HepG2 (cell line): Measurements from ENCODE around the gene RPS17. TPM values are rescaled to one million over a fixed set of nuclear protein-coding genes. Genes with fewer than 3 reads are reported as not detected.

Experiments
- ATAC-seq: fragments of 200-7000 bp; cut with Tn5 transposase; 3 replicates; pipeline ENCODE4 v1.9.1; 2020; ENCODE audit warnings: mild to moderate bottlenecking, moderate library complexity
- BruUV-seq: library from RNA; stranded (reverse); fragments of 400-500 nt; replicated peaks from 2 replicates; lab custom pipeline; 2021; lab: Mats Ljungman, UMichigan
- CTCF ChIA-PET: fragments of 300-600 bp; formaldehyde crosslinking; extraction: SDS; loops from one replicate; lab custom pipeline; 2021; ENCODE audit warnings: low total read pairs, inconsistent platforms, low intra/inter-chr PET ratio; lab: Yijun Ruan, JAX
- POLR2A ChIA-PET: fragments of 350-600 bp; sonication (Branson Sonifier 250); formaldehyde crosslinking; loops from one replicate; lab custom pipeline; 2020; ENCODE audit warnings: antibody characterized with exemption, inconsistent platforms; lab: Yijun Ruan, JAX
- DNase-seq: peaks from one replicate; pipeline ENCODE4 v3.0.0-alpha.2; 2015; ENCODE audit warnings: low spot score
- FAIRE-seq: peaks from 3 replicates; lab custom pipeline; 2011; peaks lifted over from hg19 to GRCh38; lab: Jason Lieb, UNC
- H2AFZ ChIP-seq: one replicate; pipeline ENCODE4 v1.6.1; 2011; ENCODE audit warnings: low read length, inconsistent platforms
- H3K27ac ChIP-seq: fragments of 300-600 bp; 3 replicates; pipeline ENCODE4 v1.8.0; 2011; ENCODE audit warnings: mixed run types, mild to moderate bottlenecking, mixed read lengths, low read length, inconsistent platforms; ENCODE audit not compliant: insufficient read depth; ENCODE audit errors: extremely low read length
- H3K27me3 ChIP-seq, 2 experiments: fragments of 200-600 bp in 1 of 2; 2 replicates in 1 of 2; 3 replicates in 1 of 2; pipeline versions ENCODE4 v1.6.0 to v1.8.0; 2011; ENCODE audit warnings: low read length in 2 of 2, mild to moderate bottlenecking in 2 of 2, moderate library complexity in 2 of 2, inconsistent platforms in 1 of 2; ENCODE audit not compliant: insufficient read depth in 2 of 2, control insufficient read depth in 1 of 2
- H3K36me3 ChIP-seq, 2 experiments: fragments of 200-600 bp in 1 of 2; replicated peaks in 1 of 2; 2 replicates in 1 of 2; 3 replicates in 1 of 2; pipeline versions ENCODE4 v1.5.1 to v1.8.0; 2011; ENCODE audit warnings: low read length in 2 of 2, inconsistent platforms in 1 of 2; ENCODE audit not compliant: insufficient read depth in 2 of 2, control insufficient read depth in 1 of 2
- H3K4me1 ChIP-seq: 2 replicates; pipeline ENCODE4 v1.5.1; 2012; ENCODE audit warnings: low read length, inconsistent platforms; ENCODE audit not compliant: insufficient read depth
- H3K4me2 ChIP-seq: 2 replicates; pipeline ENCODE4 v1.6.0; 2011; ENCODE audit warnings: low read depth, low read length, inconsistent platforms
- H3K4me3 ChIP-seq, 3 experiments: fragments of 200-600 bp in 1 of 3; sonication (generic), shearing (Covaris generic) in 1 of 3; replicated peaks in 1 of 3; 2 replicates each; pipeline ENCODE4 v1.5.1; 2011 to 2016; ENCODE audit warnings: low read length in 3 of 3, inconsistent platforms in 2 of 3, low read depth in 2 of 3, mild to moderate bottlenecking in 2 of 3, control low read depth in 1 of 3, mixed read lengths in 1 of 3; ENCODE audit not compliant: insufficient read depth in 1 of 3
- H3K79me2 ChIP-seq: one replicate; pipeline ENCODE4 v1.6.1; 2011; ENCODE audit warnings: low read length, inconsistent platforms; ENCODE audit not compliant: insufficient read depth
- H3K9ac ChIP-seq: 2 replicates; pipeline ENCODE4 v1.6.0; 2011; ENCODE audit warnings: mild to moderate bottlenecking, low read depth, low read length, inconsistent platforms; ENCODE audit not compliant: insufficient read depth
- H3K9me3 ChIP-seq: 2 replicates; pipeline ENCODE4 v1.5.1; 2012; ENCODE audit warnings: mild to moderate bottlenecking, low read length
- H4K20me1 ChIP-seq: 2 replicates; pipeline ENCODE4 v1.6.0; 2011; ENCODE audit warnings: inconsistent platforms, mild to moderate bottlenecking, low read length, moderate library complexity; ENCODE audit not compliant: insufficient read depth
- BCL3 ChIP-seq: sonication (generic); formaldehyde crosslinking; IDR thresholded peaks from 2 replicates; pipeline ENCODE4 v1.5.1; 2020; ENCODE audit warnings: mild to moderate bottlenecking, missing genetic modification reagents, moderate library complexity
- ELF3 ChIP-seq: IDR thresholded peaks from 2 replicates; pipeline ENCODE4 v1.6.1; 2016; ENCODE audit warnings: missing genetic modification reagents, missing compliant biosample characterization
- SYNCRIP ChIP-seq: fragments of 200-400 bp; formaldehyde crosslinking; IDR thresholded peaks from 2 replicates; pipeline ENCODE4 v1.6.1; 2018; ENCODE audit warnings: mild to moderate bottlenecking, low read depth, low read length; ENCODE audit not compliant: insufficient read depth
- TP53 ChIP-seq: sonication (generic); formaldehyde crosslinking; conservative IDR thresholded peaks from 2 replicates; pipeline ENCODE4 v1.4.0; 2020; ENCODE audit warnings: missing genetic modification reagents
- ZFP37 ChIP-seq: sonication (generic); formaldehyde crosslinking; IDR thresholded peaks from 2 replicates; pipeline ENCODE4 v1.4.0; 2020; ENCODE audit warnings: missing genetic modification reagents, borderline replicate concordance
- ZNF543 ChIP-seq: sonication (generic); formaldehyde crosslinking; IDR thresholded peaks from 2 replicates; pipeline ENCODE4 v1.4.0; 2020; ENCODE audit warnings: mild to moderate bottlenecking, missing genetic modification reagents
- WGBS: methylation state at CpG from one replicate; pipeline ENCODE4 v1.1.6; 2017; ENCODE audit warnings: low lambda C conversion rate; 5-methylcytosine and 5-hydroxymethylcytosine counted together
- in situ Hi-C: cut with HindIII; loops from 2 replicates; pipeline ENCODE4 v1.10.0; 2017; ENCODE audit warnings: low pct_unique_long_range_greater_than_20kb; ENCODE audit not compliant: extremely low pct_ligation_motif_present
- intact Hi-C: fragments of 100-400 bp; cut with micrococcal nuclease; formaldehyde crosslinking; loops from one replicate; pipeline ENCODE4 v1.10.0; 2022; ENCODE audit not compliant: unreplicated experiment
- polyA plus RNA-seq, 8 experiments: library from polyadenylated mRNA; depleted of rRNA in 3 of 8; stranded (reverse) in 7 of 8; unstranded in 1 of 8; fragments of >200 nt; fragmentation: Illumina TruSeq in 4 of 8; extraction: Trizol in 4 of 8; gene quantifications; 2 replicates each; pipeline versions ENCODE4 v1.2.1 to v1.2.3, GENCODE V29; 2011 to 2016; ENCODE audit warnings: low read depth in 4 of 8, missing spikeins in 1 of 8, mixed read lengths in 1 of 8; ENCODE audit not compliant: insufficient read depth in 1 of 8
- total RNA-seq, 5 experiments: library from RNA; depleted of rRNA; stranded (reverse); fragments of >200 nt; fragmentation: Illumina TruSeq; extraction: Trizol; gene quantifications; 2 replicates each; pipeline ENCODE4 v1.2.3, GENCODE V29; 2016; ENCODE audit warnings: low read depth in 1 of 5
- TF ChIP-seq, protein P1 (sequence below): sonication (generic); formaldehyde crosslinking; IDR thresholded peaks from 2 replicates; pipeline ENCODE4 v1.5.1; 2020; ENCODE audit warnings: mild to moderate bottlenecking, missing genetic modification reagents, borderline replicate concordance
- TF ChIP-seq, protein P2 (sequence below): sonication (generic); formaldehyde crosslinking; IDR thresholded peaks from 2 replicates; pipeline ENCODE4 v1.4.0; 2020; ENCODE audit warnings: missing genetic modification reagents
- TF ChIP-seq, protein P3 (sequence below): IDR thresholded peaks from 2 replicates; pipeline ENCODE4 v1.6.1; 2016; ENCODE audit warnings: missing compliant biosample characterization, missing genetic modification reagents, borderline replicate concordance

The RPS17 gene
- total and polyA plus RNA-seq, 2 of the 13 experiments (the other 11 are each of a cell fraction or from before 2014, with no cell fraction given) = 2,570 to 5,021 TPM

DNA sequence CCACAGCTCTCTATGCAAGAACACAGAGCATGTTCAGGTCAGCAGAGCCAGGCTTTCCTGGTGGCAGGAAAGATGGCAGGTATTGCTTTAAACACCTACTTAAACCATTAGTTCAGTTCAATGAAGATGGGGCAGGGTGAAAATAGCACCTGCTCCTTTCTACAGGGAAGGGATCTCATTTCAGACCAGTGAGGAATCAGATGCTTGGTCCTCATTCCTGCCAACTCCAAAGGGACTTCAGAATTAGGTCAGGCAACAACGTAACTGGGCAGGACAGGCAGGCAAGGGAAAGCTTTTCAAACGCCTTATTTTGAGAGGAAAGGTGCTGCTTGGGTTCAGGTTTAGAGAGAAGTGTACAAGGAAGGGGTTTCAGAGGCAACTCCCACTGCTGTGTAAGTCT, 12.6 kb upstream of the RPS17 start:
- in situ Hi-C loops (no loop called here), intact Hi-C loops (no loop called here)
- POLR2A ChIA-PET = no interaction called here
- H4K20me1 ChIP-seq = no peaks in the 10 kb centered on the region
- no TSS peak for BruUV-seq
- H3K4me1 ChIP-seq = no peaks in the 10 kb centered on the region
- no peak overlapping the region for H3K4me2 ChIP-seq
- ATAC-seq = no peak
- H3K4me3 ChIP-seq = no peak overlapping the region
- no peaks in the 10 kb centered on the region for H3K36me3 ChIP-seq
- peaks cover 0 to 1% of the 10 kb centered on the region in 2 experiments; a peak in 4 of 5 replicates for H3K27me3 ChIP-seq
- H2AFZ ChIP-seq = no peak overlapping the region
- WGBS = 0% methylated on average over 2 of the region's 2 CpGs
- no peak overlapping the region for H3K27ac ChIP-seq
- no peaks in the 10 kb centered on the region for H3K79me2 ChIP-seq
- H3K9me3 ChIP-seq = no peaks in the 10 kb centered on the region
- FAIRE-seq = no peak
- CTCF ChIA-PET = no interaction called here
- no peak for DNase-seq
- no peak overlapping the region for H3K9ac ChIP-seq
- TF ChIP-seq SYNCRIP (no peak), TP53 (CRISPR knock-in tag) (no peak), BCL3 (CRISPR knock-in tag) (no peak), ZFP37 (CRISPR knock-in tag) (no peak), ZNF543 (CRISPR knock-in tag) (no peak), ELF3 (CRISPR knock-in tag) (no peak)
- TF ChIP-seq, protein P1, sequence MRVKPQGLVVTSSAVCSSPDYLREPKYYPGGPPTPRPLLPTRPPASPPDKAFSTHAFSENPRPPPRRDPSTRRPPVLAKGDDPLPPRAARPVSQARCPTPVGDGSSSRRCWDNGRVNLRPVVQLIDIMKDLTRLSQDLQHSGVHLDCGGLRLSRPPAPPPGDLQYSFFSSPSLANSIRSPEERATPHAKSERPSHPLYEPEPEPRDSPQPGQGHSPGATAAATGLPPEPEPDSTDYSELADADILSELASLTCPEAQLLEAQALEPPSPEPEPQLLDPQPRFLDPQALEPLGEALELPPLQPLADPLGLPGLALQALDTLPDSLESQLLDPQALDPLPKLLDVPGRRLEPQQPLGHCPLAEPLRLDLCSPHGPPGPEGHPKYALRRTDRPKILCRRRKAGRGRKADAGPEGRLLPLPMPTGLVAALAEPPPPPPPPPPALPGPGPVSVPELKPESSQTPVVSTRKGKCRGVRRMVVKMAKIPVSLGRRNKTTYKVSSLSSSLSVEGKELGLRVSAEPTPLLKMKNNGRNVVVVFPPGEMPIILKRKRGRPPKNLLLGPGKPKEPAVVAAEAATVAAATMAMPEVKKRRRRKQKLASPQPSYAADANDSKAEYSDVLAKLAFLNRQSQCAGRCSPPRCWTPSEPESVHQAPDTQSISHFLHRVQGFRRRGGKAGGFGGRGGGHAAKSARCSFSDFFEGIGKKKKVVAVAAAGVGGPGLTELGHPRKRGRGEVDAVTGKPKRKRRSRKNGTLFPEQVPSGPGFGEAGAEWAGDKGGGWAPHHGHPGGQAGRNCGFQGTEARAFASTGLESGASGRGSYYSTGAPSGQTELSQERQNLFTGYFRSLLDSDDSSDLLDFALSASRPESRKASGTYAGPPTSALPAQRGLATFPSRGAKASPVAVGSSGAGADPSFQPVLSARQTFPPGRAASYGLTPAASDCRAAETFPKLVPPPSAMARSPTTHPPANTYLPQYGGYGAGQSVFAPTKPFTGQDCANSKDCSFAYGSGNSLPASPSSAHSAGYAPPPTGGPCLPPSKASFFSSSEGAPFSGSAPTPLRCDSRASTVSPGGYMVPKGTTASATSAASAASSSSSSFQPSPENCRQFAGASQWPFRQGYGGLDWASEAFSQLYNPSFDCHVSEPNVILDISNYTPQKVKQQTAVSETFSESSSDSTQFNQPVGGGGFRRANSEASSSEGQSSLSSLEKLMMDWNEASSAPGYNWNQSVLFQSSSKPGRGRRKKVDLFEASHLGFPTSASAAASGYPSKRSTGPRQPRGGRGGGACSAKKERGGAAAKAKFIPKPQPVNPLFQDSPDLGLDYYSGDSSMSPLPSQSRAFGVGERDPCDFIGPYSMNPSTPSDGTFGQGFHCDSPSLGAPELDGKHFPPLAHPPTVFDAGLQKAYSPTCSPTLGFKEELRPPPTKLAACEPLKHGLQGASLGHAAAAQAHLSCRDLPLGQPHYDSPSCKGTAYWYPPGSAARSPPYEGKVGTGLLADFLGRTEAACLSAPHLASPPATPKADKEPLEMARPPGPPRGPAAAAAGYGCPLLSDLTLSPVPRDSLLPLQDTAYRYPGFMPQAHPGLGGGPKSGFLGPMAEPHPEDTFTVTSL = no peak
- TF ChIP-seq, protein P2, sequence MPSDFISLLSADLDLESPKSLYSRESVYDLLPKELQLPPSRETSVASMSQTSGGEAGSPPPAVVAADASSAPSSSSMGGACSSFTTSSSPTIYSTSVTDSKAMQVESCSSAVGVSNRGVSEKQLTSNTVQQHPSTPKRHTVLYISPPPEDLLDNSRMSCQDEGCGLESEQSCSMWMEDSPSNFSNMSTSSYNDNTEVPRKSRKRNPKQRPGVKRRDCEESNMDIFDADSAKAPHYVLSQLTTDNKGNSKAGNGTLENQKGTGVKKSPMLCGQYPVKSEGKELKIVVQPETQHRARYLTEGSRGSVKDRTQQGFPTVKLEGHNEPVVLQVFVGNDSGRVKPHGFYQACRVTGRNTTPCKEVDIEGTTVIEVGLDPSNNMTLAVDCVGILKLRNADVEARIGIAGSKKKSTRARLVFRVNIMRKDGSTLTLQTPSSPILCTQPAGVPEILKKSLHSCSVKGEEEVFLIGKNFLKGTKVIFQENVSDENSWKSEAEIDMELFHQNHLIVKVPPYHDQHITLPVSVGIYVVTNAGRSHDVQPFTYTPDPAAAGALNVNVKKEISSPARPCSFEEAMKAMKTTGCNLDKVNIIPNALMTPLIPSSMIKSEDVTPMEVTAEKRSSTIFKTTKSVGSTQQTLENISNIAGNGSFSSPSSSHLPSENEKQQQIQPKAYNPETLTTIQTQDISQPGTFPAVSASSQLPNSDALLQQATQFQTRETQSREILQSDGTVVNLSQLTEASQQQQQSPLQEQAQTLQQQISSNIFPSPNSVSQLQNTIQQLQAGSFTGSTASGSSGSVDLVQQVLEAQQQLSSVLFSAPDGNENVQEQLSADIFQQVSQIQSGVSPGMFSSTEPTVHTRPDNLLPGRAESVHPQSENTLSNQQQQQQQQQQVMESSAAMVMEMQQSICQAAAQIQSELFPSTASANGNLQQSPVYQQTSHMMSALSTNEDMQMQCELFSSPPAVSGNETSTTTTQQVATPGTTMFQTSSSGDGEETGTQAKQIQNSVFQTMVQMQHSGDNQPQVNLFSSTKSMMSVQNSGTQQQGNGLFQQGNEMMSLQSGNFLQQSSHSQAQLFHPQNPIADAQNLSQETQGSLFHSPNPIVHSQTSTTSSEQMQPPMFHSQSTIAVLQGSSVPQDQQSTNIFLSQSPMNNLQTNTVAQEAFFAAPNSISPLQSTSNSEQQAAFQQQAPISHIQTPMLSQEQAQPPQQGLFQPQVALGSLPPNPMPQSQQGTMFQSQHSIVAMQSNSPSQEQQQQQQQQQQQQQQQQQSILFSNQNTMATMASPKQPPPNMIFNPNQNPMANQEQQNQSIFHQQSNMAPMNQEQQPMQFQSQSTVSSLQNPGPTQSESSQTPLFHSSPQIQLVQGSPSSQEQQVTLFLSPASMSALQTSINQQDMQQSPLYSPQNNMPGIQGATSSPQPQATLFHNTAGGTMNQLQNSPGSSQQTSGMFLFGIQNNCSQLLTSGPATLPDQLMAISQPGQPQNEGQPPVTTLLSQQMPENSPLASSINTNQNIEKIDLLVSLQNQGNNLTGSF (CRISPR knock-in tag) = no peak
- TF ChIP-seq, protein P3, sequence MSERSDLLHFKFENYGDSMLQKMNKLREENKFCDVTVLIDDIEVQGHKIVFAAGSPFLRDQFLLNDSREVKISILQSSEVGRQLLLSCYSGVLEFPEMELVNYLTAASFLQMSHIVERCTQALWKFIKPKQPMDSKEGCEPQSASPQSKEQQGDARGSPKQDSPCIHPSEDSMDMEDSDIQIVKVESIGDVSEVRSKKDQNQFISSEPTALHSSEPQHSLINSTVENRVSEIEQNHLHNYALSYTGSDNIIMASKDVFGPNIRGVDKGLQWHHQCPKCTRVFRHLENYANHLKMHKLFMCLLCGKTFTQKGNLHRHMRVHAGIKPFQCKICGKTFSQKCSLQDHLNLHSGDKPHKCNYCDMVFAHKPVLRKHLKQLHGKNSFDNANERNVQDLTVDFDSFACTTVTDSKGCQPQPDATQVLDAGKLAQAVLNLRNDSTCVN = no peak
